WTC11 (cell line): Measurements from ENCODE around the gene SERGEF. TPM values are rescaled to one million over a fixed set of nuclear protein-coding genes. Genes with fewer than 3 reads are reported as not detected.

Experiments used
- ATAC-seq: fragments of 200-7000 bp; cut with Tn5 transposase; 2 replicates; pipeline ENCODE4 v1.10.0; 2021; ENCODE audit warnings: mild to moderate bottlenecking, moderate library complexity
- CTCF ChIA-PET: fragments of 300-600 bp; sonication (Branson Sonifier 250); formaldehyde crosslinking; loops from one replicate; lab custom pipeline; 2021; ENCODE audit warnings: antibody characterized with exemption; lab: Charles Lee
- POLR2A ChIA-PET: fragments of 350-600 bp; sonication (Branson Sonifier 250); formaldehyde crosslinking; loops from one replicate; lab custom pipeline; 2021; ENCODE audit warnings: antibody characterized with exemption; lab: Charles Lee
- DNase-seq: peaks from one replicate; pipeline ENCODE4 v3.0.0; 2021; ENCODE audit warnings: low spot score
- H3K27ac Mint-ChIP-seq: 2 replicates; pipeline ENCODE4 v1.8.0; 2021; ENCODE audit warnings: mixed read lengths
- H3K27me3 Mint-ChIP-seq: 2 replicates; pipeline ENCODE4 v1.8.0; 2021; ENCODE audit warnings: low read depth, mild to moderate bottlenecking, moderate library complexity, mixed read lengths
- H3K36me3 Mint-ChIP-seq: 2 replicates; pipeline ENCODE4 v1.8.0; 2021; ENCODE audit warnings: mixed read lengths
- H3K4me1 Mint-ChIP-seq: 2 replicates; pipeline ENCODE4 v1.8.0; 2022; ENCODE audit warnings: mixed read lengths
- H3K4me3 Mint-ChIP-seq: 2 replicates; pipeline ENCODE4 v1.8.0; 2021; ENCODE audit warnings: mild to moderate bottlenecking, moderate library complexity, mixed read lengths
- H3K9me3 Mint-ChIP-seq: 2 replicates; pipeline ENCODE4 v1.8.0; 2021; ENCODE audit warnings: mixed read lengths
- ATF2 ChIP-seq: sonication (generic); formaldehyde crosslinking; IDR thresholded peaks from 2 replicates; pipeline ENCODE4 v1.8.1; 2022; ENCODE audit warnings: low read depth, missing genetic modification reagents, borderline replicate concordance
- CREM ChIP-seq: sonication (generic); formaldehyde crosslinking; IDR thresholded peaks from 2 replicates; pipeline ENCODE4 v1.8.1; 2022; ENCODE audit warnings: mild to moderate bottlenecking, missing genetic modification reagents, moderate library complexity
- ESRRA ChIP-seq: sonication (generic); formaldehyde crosslinking; IDR thresholded peaks from 2 replicates; pipeline ENCODE4 v1.8.1; 2022; ENCODE audit warnings: mild to moderate bottlenecking, missing genetic modification reagents, borderline replicate concordance
- FOXP1 ChIP-seq: sonication (generic); formaldehyde crosslinking; IDR thresholded peaks from 2 replicates; pipeline ENCODE4 v1.8.0; 2022; ENCODE audit warnings: missing genetic modification reagents, mild to moderate bottlenecking, moderate library complexity, borderline replicate concordance
- HMGA2 ChIP-seq: fragments of 250-450 bp; sonication (Bioruptor Pico); IDR thresholded peaks from 2 replicates; pipeline ENCODE4 v1.4.0; 2021; ENCODE audit warnings: mild to moderate bottlenecking, moderate library complexity
- MXD4 ChIP-seq: fragments of 250-450 bp; sonication (Bioruptor Pico); IDR thresholded peaks from 2 replicates; pipeline ENCODE4 v1.8.0; 2021; ENCODE audit warnings: mild to moderate bottlenecking, moderate library complexity, borderline replicate concordance
- NFYB ChIP-seq: sonication (generic); formaldehyde crosslinking; conservative IDR thresholded peaks from 2 replicates; pipeline ENCODE4 v1.8.0; 2022; ENCODE audit warnings: low read depth, missing genetic modification reagents
- NR2C2 ChIP-seq: sonication (generic); formaldehyde crosslinking; IDR thresholded peaks from 2 replicates; pipeline ENCODE4 v1.8.0; 2022; ENCODE audit warnings: mild to moderate bottlenecking, missing genetic modification reagents
- NR3C1 ChIP-seq: sonication (generic); formaldehyde crosslinking; conservative IDR thresholded peaks from 2 replicates; pipeline ENCODE4 v1.8.1; 2023; ENCODE audit warnings: low read depth, mild to moderate bottlenecking, missing genetic modification reagents
- PREB ChIP-seq: sonication (generic); formaldehyde crosslinking; IDR thresholded peaks from 2 replicates; pipeline ENCODE4 v1.8.1; 2022; ENCODE audit warnings: mild to moderate bottlenecking, missing genetic modification reagents, moderate library complexity, borderline replicate concordance
- RORB ChIP-seq: fragments of 250-450 bp; sonication (Bioruptor Pico); IDR thresholded peaks from 2 replicates; pipeline ENCODE4 v1.9.0; 2021; ENCODE audit warnings: mild to moderate bottlenecking
- STAT6 ChIP-seq: sonication (generic); formaldehyde crosslinking; conservative IDR thresholded peaks from 2 replicates; pipeline ENCODE4 v1.8.1; 2023; ENCODE audit warnings: mild to moderate bottlenecking, low read depth, missing genetic modification reagents, moderate library complexity
- TEAD4 ChIP-seq: sonication (generic); formaldehyde crosslinking; IDR thresholded peaks from 2 replicates; pipeline ENCODE4 v1.8.0; 2022; ENCODE audit warnings: mild to moderate bottlenecking, missing genetic modification reagents
- ZBTB21 ChIP-seq: sonication (generic); formaldehyde crosslinking; IDR thresholded peaks from 2 replicates; pipeline ENCODE4 v1.8.1; 2023; ENCODE audit warnings: mild to moderate bottlenecking, missing genetic modification reagents, borderline replicate concordance
- ZMAT4 ChIP-seq: fragments of 250-450 bp; sonication (Bioruptor Pico); IDR thresholded peaks from 2 replicates; pipeline ENCODE4 v1.9.0; 2021; ENCODE audit warnings: mild to moderate bottlenecking
- ZNF121 ChIP-seq: sonication (generic); formaldehyde crosslinking; IDR thresholded peaks from 2 replicates; pipeline ENCODE4 v1.8.0; 2023; ENCODE audit warnings: missing genetic modification reagents
- ZNF263 ChIP-seq: sonication (generic); formaldehyde crosslinking; IDR thresholded peaks from 2 replicates; pipeline ENCODE4 v1.8.1; 2022; ENCODE audit warnings: low read depth, mild to moderate bottlenecking, moderate library complexity, missing genetic modification reagents
- ZNF416 ChIP-seq: fragments of 250-450 bp; sonication (Bioruptor Pico); IDR thresholded peaks from 2 replicates; pipeline ENCODE4 v1.9.0; 2021; ENCODE audit warnings: mild to moderate bottlenecking, inconsistent platforms
- ZNF512 ChIP-seq: sonication (generic); formaldehyde crosslinking; IDR thresholded peaks from 2 replicates; pipeline ENCODE4 v1.8.1; 2022; ENCODE audit warnings: missing genetic modification reagents, borderline replicate concordance
- ZSCAN18 ChIP-seq: fragments of 250-450 bp; sonication (Bioruptor Pico); IDR thresholded peaks from 2 replicates; pipeline ENCODE4 v2.1.2; 2022; ENCODE audit warnings: mild to moderate bottlenecking, moderate library complexity
- total RNA-seq: library from RNA; stranded (reverse); gene quantifications from 3 replicates; pipeline ENCODE4 v1.2.3, GENCODE V29; 2021

Gene SERGEF
- total RNA-seq, 1 experiment from 2014 or later = 35.5 TPM

- TF ChIP-seq ATF2 (no peak), ZNF416 (CRISPR knock-in tag) (no peak), CREM (no peak)
Measured at GRCh38 chr11:17822401-17822781, 190.5 kb downstream of the SERGEF start (continued).

GRCh38 chr11:17821648-17822400 is 191.0 kb downstream of the SERGEF start:
- ATAC-seq (no peak), DNase-seq (no peak)
- TF ChIP-seq NR2C2 (CRISPR knock-in tag) (no peak), ZBTB21 (CRISPR knock-in tag) (no peak), ZSCAN18 (CRISPR knock-in tag) (no peak), TEAD4 (CRISPR knock-in tag) (no peak), ZNF121 (CRISPR knock-in tag) (no peak), HMGA2 (no peak), STAT6 (CRISPR knock-in tag) (no peak), ZNF512 (no peak), NFYB (no peak), PREB (no peak), ZMAT4 (CRISPR knock-in tag) (no peak), ZNF263 (CRISPR knock-in tag) (no peak), NR3C1 (CRISPR knock-in tag) (no peak), MXD4 (CRISPR knock-in tag) (no peak), ESRRA (CRISPR knock-in tag) (no peak), FOXP1 (CRISPR knock-in tag) (no peak), RORB (no peak)
- ChIA-PET POLR2A (no interaction called here), CTCF (interaction anchor here (2.0 kb wide), 1 partner anchor 55 kb away, joined by 6 read pairs; no protein-coding TSS in a partner anchor)
- H3K27me3 Mint-ChIP-seq = no peaks in the 10 kb centered on the region
- no peak overlapping the region for H3K27ac Mint-ChIP-seq
- H3K4me3 Mint-ChIP-seq = no peak overlapping the region
- peaks cover 10% of the 10 kb centered on the region for H3K4me1 Mint-ChIP-seq
- H3K9me3 Mint-ChIP-seq = no peaks in the 10 kb centered on the region
- H3K36me3 Mint-ChIP-seq = no peaks in the 10 kb centered on the region
